ENCODE data around the gene R3HDM2.

DNA sequence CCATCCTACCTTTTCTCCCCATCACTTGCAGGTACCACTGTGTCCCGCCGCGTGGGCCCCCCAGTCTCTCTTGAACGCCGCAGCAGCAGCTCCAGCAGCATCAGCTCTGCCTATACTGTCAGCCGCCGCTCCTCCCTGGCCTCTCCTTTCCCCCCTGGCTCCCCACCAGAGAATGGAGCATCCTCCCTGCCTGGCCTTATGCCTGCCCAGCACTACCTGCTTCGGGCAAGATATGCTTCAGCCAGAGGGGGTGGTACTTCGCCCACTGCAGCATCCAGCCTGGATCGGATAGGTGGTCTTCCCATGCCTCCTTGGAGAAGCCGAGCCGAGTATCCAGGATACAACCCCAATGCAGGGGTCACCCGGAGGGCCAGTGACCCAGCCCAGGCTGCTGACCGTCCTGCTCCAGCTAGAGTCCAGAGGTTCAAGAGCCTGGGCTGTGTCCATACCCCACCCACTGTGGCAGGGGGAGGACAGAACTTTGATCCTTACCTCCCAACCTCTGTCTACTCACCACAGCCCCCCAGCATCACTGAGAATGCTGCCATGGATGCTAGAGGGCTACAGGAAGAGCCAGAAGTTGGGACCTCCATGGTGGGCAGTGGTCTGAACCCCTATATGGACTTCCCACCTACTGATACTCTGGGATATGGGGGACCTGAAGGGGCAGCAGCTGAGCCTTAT is 39.6 kb upstream of the R3HDM2 start:
- TF ChIP-seq GATA2 (IDR thresholded peaks at IDR 0.05; ENCODE audit: low read depth, low read length): no peak
- TF ChIP-seq GATA3 (IDR thresholded peaks at IDR 0.05; ENCODE audit: low read depth, low read length): no peak

Data from SH-SY5Y (cell line).